ENCODE results near the gene SPNS1.
"Not testable (repeated sequence)": the region's sequence is repeated elsewhere in the genome, so short reads cannot be mapped to it uniquely, and the experiment has no call there.

The SPNS1 gene

DNA sequence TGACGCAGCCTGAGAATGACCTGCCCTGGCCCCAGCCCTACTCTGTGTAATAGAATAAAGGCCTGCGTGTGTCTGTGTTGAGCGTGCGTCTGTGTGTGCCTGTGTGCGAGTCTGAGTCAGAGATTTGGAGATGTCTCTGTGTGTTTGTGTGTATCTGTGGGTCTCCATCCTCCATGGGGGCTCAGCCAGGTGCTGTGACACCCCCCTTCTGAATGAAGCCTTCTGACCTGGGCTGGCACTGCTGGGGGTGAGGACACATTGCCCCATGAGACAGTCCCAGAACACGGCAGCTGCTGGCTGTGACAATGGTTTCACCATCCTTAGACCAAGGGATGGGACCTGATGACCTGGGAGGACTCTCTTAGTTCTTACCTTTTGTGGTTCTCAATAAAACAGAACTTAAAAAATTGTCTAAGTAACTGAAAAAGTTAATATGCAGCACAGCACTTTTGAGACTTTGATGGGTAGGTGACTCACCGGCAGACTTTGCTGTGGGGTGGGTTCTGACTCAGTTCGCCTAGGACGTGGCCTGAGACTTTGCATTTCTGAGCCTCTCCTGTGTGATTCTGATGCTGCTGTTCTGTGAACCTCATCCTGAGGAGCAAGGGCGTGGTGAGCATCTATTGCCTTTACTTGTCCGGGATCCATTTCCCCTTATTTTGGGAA, 15.9 kb downstream of the SPNS1 start:
- Histone ChIP-seq H3K9me3 (ENCODE audit: control insufficient read depth, insufficient read depth, low read depth, low read length) (no peaks in the 10 kb centered on the region), H3K27me3 (ENCODE audit: control insufficient read depth, insufficient read depth, low read length) (no peaks in the 10 kb centered on the region), H3K36me3 (ENCODE audit: control insufficient read depth, insufficient read depth, low read length) (peaks cover 10% of the 10 kb centered on the region), H3K27ac (ENCODE audit: low read depth, low read length) (no peak overlapping the region), H3K9ac (ENCODE audit: low read length) (no peak overlapping the region), H3K4me1 (ENCODE audit: control insufficient read depth, insufficient read depth, low read length) (no peaks in the 10 kb centered on the region), H3K4me3 (ENCODE audit: low read depth, low read length) (no peak overlapping the region)

DNA sequence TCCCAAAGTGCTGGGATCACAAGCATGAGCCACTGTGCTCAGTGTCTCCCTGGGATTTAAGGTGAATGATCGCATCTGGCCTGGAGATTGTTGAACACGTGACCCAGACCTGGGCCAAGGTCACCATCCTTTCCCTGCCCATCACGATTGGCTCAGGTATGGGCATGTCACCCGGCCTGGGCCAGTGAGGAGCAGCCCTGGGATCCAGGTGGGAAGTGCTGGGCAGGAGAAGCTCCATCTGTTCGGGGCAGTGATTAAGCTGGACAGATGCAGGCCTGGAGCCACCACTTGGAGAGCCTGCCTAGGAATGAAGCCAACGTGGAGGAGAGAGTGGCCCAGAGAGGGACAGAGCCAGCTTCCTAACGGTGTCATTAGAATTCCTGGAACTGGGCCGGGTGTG, 17.1 kb downstream of the SPNS1 start:
- Histone ChIP-seq H3K27me3 (ENCODE audit: control insufficient read depth, insufficient read depth, low read length) (no peaks in the 10 kb centered on the region), H3K9me3 (ENCODE audit: control insufficient read depth, insufficient read depth, low read depth, low read length) (no peaks in the 10 kb centered on the region), H3K9ac (ENCODE audit: low read length) (no peak overlapping the region), H3K36me3 (ENCODE audit: control insufficient read depth, insufficient read depth, low read length) (peaks cover 6% of the 10 kb centered on the region; the same call in 1 of the 2 replicates), H3K27ac (ENCODE audit: low read depth, low read length) (no peak overlapping the region), H3K4me1 (ENCODE audit: control insufficient read depth, insufficient read depth, low read length) (no peaks in the 10 kb centered on the region), H3K4me3 (ENCODE audit: low read depth, low read length) (no peak overlapping the region)

DNA sequence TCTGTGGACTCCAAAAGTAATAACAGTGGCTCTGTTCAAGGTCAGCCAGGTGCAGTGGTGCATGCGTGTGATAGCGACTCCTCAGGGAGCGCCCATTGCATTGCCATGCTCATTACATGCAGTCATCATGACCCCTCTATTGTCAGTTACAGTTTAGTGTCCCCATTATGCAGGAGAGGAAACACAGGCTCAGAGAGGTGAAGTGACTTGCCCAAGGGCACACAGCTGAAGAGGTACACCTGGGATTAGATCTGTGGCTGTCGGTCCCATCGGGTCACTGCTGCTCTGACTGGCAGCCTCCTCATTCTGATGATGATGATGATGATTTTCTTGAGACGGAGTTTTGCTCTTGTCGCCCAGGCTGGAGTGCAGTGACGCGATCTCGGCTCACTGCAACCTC, 17.9 kb downstream of the SPNS1 start:
- Histone ChIP-seq H3K36me3 (ENCODE audit: control insufficient read depth, insufficient read depth, low read length) (peaks cover under 1% of the 10 kb centered on the region; the same call in 1 of the 2 replicates), H3K9me3 (ENCODE audit: control insufficient read depth, insufficient read depth, low read depth, low read length) (no peaks in the 10 kb centered on the region), H3K27ac (ENCODE audit: low read depth, low read length) (no peak overlapping the region), H3K9ac (ENCODE audit: low read length) (no peak overlapping the region), H3K4me1 (ENCODE audit: control insufficient read depth, insufficient read depth, low read length) (no peaks in the 10 kb centered on the region), H3K4me3 (ENCODE audit: low read depth, low read length) (no peak overlapping the region), H3K27me3 (ENCODE audit: control insufficient read depth, insufficient read depth, low read length) (no peaks in the 10 kb centered on the region)

DNA sequence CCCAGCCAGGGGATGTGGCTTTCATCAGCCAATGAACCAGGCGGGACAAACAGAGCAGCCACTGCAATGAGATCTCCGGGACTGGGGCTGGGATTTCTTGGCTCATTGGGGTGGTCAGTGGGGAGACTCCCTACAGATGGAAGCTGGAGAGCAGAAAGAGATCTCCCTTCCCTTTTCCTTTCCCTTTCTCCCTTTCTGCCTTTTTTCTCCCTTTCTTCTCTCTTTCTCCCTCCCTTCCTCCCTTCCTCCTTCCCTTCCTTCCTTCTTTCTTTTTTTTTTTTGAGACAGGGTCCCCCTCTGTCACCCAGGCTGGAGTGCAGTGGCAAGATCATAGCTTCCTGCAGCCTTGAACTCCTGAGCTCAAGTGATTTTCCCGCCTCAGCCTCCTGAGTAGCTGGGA, 24.3 kb downstream of the SPNS1 start:
- Histone ChIP-seq H3K36me3 (ENCODE audit: control insufficient read depth, insufficient read depth, low read length) (no peaks in the 10 kb centered on the region), H3K9ac (ENCODE audit: low read length) (no peak overlapping the region), H3K27me3 (ENCODE audit: control insufficient read depth, insufficient read depth, low read length) (no peaks in the 10 kb centered on the region), H3K4me3 (ENCODE audit: low read depth, low read length) (no peak overlapping the region), H3K4me1 (ENCODE audit: control insufficient read depth, insufficient read depth, low read length) (no peaks in the 10 kb centered on the region), H3K9me3 (ENCODE audit: control insufficient read depth, insufficient read depth, low read depth, low read length) (no peaks in the 10 kb centered on the region), H3K27ac (ENCODE audit: low read depth, low read length) (no peak overlapping the region)

DNA sequence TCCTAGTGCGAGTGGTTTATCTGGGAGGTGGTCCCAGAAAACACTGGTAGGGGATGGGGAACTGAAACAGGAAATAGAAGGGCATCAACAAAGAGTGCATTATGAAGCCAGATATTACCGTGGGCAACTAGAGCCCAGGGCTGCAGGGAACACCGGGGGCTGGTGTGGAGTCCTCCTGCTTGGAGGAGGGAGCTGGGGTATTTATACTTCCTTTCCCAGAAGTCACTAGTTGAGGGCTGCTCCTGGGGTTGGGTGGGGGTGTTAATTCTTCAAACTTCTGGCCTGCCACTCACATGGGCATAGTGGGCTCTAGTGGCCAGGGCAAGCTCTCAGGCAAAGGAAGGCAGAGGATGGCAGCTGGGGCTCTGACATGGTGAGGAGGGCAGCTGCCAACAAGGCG, 25.0 kb downstream of the SPNS1 start:
- Histone ChIP-seq H3K4me3 (ENCODE audit: low read depth, low read length) (no peak overlapping the region), H3K27me3 (ENCODE audit: control insufficient read depth, insufficient read depth, low read length) (no peaks in the 10 kb centered on the region), H3K4me1 (ENCODE audit: control insufficient read depth, insufficient read depth, low read length) (no peaks in the 10 kb centered on the region), H3K27ac (ENCODE audit: low read depth, low read length) (no peak overlapping the region), H3K9ac (ENCODE audit: low read length) (no peak overlapping the region), H3K9me3 (ENCODE audit: control insufficient read depth, insufficient read depth, low read depth, low read length) (no peaks in the 10 kb centered on the region), H3K36me3 (ENCODE audit: control insufficient read depth, insufficient read depth, low read length) (no peaks in the 10 kb centered on the region)

DNA sequence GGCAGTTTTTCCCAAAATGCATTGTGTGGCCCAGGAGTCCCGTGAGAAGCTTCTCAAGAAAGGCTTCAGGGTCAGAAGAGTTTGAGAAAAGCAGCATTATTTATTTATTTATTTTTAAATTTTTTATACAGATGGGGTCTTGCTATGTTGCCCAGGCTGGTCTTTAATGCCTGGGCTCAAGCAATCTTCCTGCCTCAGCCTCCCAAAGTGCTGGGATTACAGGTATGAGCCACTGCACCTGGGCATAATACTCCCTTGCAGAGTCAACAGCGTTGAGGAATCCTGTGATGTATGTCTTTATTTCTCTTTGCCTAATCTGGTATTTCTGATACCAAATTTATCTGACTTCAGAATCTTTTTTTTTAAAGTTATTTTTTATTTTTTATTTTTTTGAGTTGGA, 25.4 kb downstream of the SPNS1 start:
- Histone ChIP-seq H3K4me3 (ENCODE audit: low read depth, low read length) (no peak overlapping the region), H3K9ac (ENCODE audit: low read length) (no peak overlapping the region), H3K36me3 (ENCODE audit: control insufficient read depth, insufficient read depth, low read length) (no peaks in the 10 kb centered on the region), H3K27me3 (ENCODE audit: control insufficient read depth, insufficient read depth, low read length) (no peaks in the 10 kb centered on the region), H3K27ac (ENCODE audit: low read depth, low read length) (no peak overlapping the region), H3K4me1 (ENCODE audit: control insufficient read depth, insufficient read depth, low read length) (no peaks in the 10 kb centered on the region), H3K9me3 (ENCODE audit: control insufficient read depth, insufficient read depth, low read depth, low read length) (no peaks in the 10 kb centered on the region)

DNA sequence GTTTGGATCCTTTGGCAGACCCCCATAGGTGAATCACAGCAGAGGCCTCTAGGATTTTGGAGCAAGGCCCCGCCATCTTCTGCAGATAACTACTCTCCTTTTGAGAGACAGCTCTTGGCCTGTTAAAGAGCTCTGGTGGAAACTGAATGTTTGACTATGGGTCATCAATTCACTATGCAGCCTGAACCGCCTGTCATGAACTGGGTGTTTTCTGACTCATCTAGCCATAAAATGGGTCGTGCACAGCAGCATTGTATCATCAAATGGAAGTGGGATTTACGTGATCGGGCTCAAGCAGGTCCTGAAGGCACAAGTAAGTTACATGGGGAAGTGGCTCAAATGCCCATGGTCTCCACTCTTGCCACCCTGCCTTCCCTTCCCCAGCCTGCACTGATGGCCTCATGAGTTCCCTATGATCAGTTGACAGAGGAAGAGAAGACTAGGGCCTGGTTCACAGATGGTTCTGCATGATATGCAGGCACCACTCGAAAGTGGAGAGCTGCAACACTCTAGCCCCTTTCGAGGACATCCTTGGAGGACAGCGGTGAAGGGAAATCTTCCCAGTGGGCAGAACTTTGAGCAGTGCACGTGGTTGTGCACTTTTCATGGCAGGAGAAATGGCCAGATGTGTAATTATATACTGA, 30.0 kb downstream of the SPNS1 start:
- not testable (repeated sequence) for H3K9ac ChIP-seq (ENCODE audit: low read length); H3K4me3 ChIP-seq (ENCODE audit: low read depth, low read length); H3K9me3 ChIP-seq (ENCODE audit: control insufficient read depth, insufficient read depth, low read depth, low read length); H3K4me1 ChIP-seq (ENCODE audit: control insufficient read depth, insufficient read depth, low read length); H3K36me3 ChIP-seq (ENCODE audit: control insufficient read depth, insufficient read depth, low read length); H3K27ac ChIP-seq (ENCODE audit: low read depth, low read length); H3K27me3 ChIP-seq (ENCODE audit: control insufficient read depth, insufficient read depth, low read length)

GRCh38 chr16:29007730-29008593, 33.4 kb downstream of the SPNS1 start:
- H3K36me3 ChIP-seq (ENCODE audit: control insufficient read depth, insufficient read depth, low read length), result no peaks in the 10 kb centered on the region
- no peaks in the 10 kb centered on the region for H3K9me3 ChIP-seq (ENCODE audit: control insufficient read depth, insufficient read depth, low read depth, low read length)
- no peak overlapping the region for H3K9ac ChIP-seq (ENCODE audit: low read length)
- H3K4me3 ChIP-seq (ENCODE audit: low read depth, low read length), result no peak overlapping the region
- no peak overlapping the region for H3K27ac ChIP-seq (ENCODE audit: low read depth, low read length)
- no peaks in the 10 kb centered on the region for H3K4me1 ChIP-seq (ENCODE audit: control insufficient read depth, insufficient read depth, low read length)
- H3K27me3 ChIP-seq (ENCODE audit: control insufficient read depth, insufficient read depth, low read length), result no peaks in the 10 kb centered on the region

GRCh38 chr16:29009050-29009837, 34.7 kb downstream of the SPNS1 start:
- no peak overlapping the region for H3K27ac ChIP-seq (ENCODE audit: low read depth, low read length)
- no peak overlapping the region for H3K9ac ChIP-seq (ENCODE audit: low read length)
- no peaks in the 10 kb centered on the region for H3K9me3 ChIP-seq (ENCODE audit: control insufficient read depth, insufficient read depth, low read depth, low read length)
- no peak overlapping the region for H3K4me3 ChIP-seq (ENCODE audit: low read depth, low read length)
- no peaks in the 10 kb centered on the region for H3K36me3 ChIP-seq (ENCODE audit: control insufficient read depth, insufficient read depth, low read length)
- H3K4me1 ChIP-seq (ENCODE audit: control insufficient read depth, insufficient read depth, low read length), result no peaks in the 10 kb centered on the region
- no peaks in the 10 kb centered on the region for H3K27me3 ChIP-seq (ENCODE audit: control insufficient read depth, insufficient read depth, low read length)

DNA sequence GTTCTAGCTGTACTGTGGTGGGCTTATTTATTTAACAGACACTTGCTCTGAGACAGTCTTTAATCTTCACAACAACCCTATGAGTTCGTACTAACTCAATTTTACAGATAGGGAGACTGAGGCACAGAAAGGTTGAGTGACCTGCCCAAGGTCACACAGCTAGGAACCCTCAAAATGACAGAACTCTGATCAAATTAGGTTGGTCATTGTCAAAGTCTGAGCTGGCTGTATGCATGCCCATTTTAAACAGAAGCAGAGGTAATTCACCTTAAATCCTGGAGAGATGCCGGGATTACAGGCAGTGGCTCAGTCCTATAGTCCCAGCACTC, 35.2 kb downstream of the SPNS1 start:
- Histone ChIP-seq H3K9me3 (ENCODE audit: control insufficient read depth, insufficient read depth, low read depth, low read length) (no peaks in the 10 kb centered on the region), H3K27ac (ENCODE audit: low read depth, low read length) (no peak overlapping the region), H3K4me3 (ENCODE audit: low read depth, low read length) (no peak overlapping the region), H3K4me1 (ENCODE audit: control insufficient read depth, insufficient read depth, low read length) (no peaks in the 10 kb centered on the region), H3K36me3 (ENCODE audit: control insufficient read depth, insufficient read depth, low read length) (no peaks in the 10 kb centered on the region), H3K9ac (ENCODE audit: low read length) (no peak overlapping the region), H3K27me3 (ENCODE audit: control insufficient read depth, insufficient read depth, low read length) (no peaks in the 10 kb centered on the region)
